Stimulated activated CD4-positive, alpha-beta T cell treated with anti-CD3 and anti-CD28 coated beads, Interleukin-4, amount 100 ng/mL, for 1 hour (primary cell): Measurements from ENCODE around the gene HOXA9.
A peak's percentile ranks its signal among the peaks of the same experiment; 100 is the strongest.

ENCODE experiments used
- DNase-seq: peaks from one replicate; pipeline ENCODE4 v3.0.0-alpha.2; 2020

HOXA9 gene

GRCh38 chr7:27151931-27152815 lies 13.2 kb downstream of the HOXA9 start, which contains the start of gene HOXA3:
HOXA3 (minus strand) TSS chr7:27152583; CDS start chr7:27110640, 41,943 bp downstream.
- DNase-seq, result no peak

DNA sequence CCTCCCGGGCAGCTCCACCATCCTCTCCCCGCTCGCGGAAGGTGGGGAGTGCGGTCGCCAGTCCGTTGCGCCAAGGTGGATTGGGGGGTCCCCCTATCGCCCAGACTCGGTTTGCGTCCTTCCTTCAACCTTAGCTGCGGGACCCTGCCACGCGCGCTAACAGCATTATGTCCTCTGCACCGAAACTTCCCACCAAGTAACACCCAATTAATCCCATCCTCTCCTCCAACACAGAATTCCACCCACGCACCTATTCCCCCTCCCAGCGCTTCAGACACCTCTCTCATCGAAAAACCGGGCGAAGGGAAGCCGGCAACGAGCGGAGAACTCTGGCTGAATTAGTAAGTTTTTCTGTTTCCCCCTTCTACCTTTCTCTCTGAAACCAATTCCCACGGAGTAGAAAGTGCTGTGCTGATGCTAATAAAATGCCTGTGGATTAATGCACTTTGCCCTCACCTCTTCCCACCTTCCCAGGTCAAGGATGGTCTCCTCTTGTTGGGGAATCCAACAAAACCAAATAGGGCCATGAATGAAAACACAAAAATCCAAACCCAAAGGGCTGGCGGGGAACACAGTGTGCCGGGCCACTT lies 13.9 kb downstream of the HOXA9 start:
- no peak for DNase-seq

DNA sequence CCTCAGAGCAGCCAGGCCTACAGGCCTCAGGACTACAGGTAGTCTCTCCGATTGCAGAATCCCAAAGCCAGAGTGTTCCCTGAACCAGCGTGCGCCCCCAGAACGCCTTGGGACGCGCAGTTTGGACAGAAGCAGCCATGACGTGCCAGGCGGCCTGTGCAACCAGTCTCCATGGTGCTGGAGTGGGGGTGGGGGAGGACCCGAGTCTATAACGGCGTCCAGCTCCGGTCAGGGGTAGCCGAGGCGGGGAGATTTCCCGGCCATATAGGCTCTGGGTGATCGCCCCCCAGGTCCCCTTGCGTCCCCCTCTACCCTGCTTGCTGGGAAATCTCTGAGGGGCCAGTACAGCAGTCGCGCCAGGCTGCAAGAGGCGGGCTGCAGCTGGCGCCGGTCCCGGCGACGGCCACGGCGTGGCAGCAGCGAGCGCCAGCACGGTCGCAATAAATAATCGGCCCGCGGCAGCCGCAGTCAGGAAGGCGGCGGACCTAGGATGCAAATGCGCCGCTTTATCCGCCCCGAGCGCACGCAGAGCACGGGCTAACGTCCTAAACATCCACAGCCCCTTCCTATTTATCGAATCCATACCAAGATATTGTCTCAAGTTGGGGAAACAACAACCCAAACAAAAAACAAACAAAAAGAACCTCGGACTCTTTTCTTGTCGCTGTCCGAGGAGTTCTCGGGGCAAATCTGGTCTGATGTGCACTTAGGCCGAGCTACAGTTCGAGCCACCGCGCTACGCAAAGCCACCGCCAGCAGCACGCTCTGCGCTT lies 14.6 kb downstream of the HOXA9 start:
- DNase-seq, result peak; percentile 71

- no peak for DNase-seq
These were observed 15.3 kb downstream of the HOXA9 start for GRCh38 chr7:27149842-27150567.

DNA sequence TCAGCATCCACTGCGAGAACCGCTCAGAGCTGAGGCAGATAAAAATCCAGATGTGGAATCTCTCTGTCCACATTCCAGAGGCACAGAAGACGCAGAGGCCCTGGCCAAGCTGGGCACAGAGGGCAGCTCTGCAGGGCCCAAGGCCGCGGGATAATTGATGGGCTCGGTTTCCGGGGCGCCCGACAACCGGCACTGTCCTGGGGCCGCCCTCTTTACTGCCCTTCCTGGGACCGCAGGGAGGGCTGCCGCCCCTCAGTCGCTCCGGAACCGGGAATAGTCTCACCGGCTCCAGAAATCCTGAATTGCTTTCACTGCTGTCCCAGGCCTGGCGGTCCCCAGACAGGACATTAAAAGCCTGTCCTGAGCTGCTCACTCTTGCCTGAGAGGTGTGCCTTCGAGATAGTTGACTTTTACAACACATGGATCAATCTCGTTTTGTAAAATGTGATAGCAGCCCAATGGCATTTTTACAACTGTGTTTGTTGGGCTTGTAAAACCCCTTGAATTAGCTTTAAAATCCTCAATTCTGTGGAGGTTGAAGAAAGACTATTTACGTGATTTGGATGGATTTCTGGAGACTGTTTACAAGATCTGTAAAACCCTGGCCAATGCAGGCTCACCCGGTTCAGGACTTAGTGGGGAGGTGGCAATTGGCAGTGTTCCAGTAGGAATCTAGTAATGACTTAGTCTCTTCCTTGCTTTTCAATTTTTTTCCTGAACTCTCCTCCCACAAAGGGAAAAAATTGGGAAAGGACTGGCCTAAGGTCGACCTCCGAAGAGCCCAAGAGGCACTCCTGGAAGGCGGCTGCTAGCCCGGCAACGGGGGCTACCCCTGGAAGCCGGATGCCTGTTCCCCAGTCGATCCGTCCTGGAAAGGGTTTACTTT lies 16.3 kb downstream of the HOXA9 start:
- no peak for DNase-seq

GRCh38 chr7:27148031-27148755 lies 17.1 kb downstream of the HOXA9 start:
- no peak for DNase-seq

DNA sequence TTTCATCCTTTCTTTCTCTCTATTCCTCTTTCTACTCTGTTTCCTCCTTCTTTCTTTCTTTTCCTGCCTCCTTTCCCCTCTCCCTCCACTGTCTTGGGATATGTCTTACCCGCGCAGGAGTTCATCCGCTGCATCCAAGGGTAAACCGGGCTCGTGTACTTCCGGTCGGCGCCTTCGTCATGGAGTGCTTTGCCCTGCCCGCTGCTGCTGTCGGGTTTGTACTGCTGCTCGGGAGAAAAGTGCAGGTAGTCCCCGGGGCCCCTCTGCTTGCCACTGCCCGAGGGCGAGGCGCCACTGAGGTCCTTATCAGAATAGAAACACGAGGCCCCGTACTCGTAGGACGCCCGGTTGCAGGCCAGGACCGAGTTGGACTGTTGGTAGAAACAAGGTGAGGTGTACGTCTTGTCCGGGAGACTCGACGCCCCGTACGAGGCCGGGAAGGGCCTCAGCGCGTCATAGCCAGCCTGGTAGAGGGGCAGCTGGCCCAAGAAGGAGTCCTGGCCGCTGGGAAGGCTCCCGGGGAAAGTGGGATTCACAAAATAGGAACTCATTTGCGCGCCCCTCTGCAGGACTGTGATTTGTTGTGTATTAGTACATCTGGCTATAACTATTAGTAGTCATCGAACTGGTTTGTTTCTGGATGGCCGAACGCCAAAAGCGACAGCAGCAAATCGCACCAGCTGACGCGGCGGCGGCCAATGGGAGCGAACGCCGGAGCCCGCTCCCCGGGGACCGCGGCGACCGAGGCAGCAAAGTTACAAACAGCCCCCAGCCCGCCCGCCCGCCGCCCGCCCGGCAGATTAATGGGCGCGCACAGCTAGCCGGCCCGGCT lies 17.9 kb downstream of the HOXA9 start, which contains the start of gene HOXA6:
Gene HOXA6, minus strand, starts transcription at position 576 of the 832 bp plus-strand sequence. Its CDS starts 25 bp downstream, at position 551.
- no peak for DNase-seq

DNA sequence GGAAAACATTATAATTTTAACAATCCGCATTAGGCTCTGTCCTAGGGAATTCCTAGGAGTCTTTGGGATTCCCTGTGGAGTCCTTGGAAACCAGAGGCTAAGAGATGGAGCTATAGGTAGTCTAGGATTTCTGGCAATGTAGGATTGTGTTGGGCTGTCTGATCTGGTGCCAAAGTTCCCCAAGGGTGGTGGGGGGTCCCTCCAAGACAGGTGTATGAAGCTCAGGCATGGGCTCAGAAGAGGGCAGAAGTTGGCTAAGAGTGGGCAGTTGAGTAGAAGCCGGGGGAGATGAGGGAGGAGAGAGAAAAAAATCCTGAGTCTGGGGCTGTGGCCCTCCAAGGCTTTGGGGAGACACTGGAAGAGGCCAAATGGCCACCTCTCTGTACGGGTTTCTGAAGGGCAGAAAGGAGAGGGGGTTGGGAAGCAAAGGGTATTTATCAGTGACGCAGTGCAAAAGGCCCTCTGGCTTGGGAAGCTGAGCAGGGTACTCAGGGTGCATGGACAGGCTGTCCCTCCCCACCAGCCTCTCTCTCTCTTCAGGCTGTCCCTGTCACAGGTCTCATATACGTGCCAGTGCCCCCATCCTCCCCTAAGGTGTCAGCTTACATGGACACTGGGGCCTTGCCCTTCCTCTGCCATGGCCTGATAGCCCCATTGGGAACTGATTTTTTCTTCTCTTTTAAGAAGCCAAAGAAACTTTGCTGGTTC lies 18.7 kb downstream of the HOXA9 start:
- no peak for DNase-seq

DNA sequence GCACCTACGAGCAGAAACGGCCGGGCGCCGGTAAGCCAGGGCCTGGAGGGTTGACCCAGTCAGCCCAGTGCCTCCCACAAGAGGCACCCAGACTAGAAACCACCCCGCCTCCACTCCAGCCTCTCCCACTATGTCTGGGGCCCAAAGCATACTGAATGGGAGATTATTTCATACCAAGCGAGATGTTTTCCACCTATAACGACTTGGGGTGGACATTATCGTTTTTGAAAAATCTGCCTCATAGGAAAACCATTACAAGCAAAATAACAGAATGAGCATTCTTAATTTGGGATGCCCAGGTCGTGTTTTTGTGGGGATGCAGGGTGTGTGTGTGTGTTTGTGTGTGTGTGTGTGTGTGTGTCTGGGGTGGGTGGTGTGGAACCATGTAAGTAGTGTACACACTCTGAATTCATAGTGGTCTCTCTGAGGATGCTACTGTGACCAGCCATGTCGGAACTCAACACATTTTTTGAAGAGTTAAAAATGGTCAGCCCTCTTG lies 19.4 kb downstream of the HOXA9 start:
- DNase-seq, result no peak

- no peak for DNase-seq
These were observed 20.0 kb downstream of the HOXA9 start for GRCh38 chr7:27145165-27145913.

DNA sequence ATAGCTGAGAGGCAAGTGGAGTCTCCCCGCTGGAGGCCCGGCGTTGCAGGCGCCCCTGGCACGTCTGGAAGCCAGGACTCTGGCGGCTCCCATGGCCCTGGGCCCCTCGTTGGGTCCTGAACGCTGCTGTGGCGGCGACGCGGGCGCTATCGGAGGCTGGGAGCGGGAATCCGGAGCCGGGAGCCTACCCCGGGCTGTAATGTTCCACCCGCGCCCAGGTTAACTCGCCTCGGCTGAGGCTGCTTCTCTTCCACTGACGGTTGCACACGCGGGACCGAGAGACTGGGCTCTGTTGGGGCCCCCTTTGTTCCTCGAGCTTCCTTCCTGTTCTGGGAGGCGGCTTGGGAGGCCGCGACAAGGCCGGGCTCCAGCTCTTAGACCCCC lies 20.6 kb downstream of the HOXA9 start:
- no peak for DNase-seq

GRCh38 chr7:27143950-27144780 lies 21.2 kb downstream of the HOXA9 start:
- no peak for DNase-seq

GRCh38 chr7:27143023-27143949 lies 22.1 kb downstream of the HOXA9 start, which contains the start of gene HOXA5:
HOXA5 (minus strand) TSS chr7:27143681; CDS start chr7:27143607, 74 bp downstream.
- DNase-seq, result no peak

DNA sequence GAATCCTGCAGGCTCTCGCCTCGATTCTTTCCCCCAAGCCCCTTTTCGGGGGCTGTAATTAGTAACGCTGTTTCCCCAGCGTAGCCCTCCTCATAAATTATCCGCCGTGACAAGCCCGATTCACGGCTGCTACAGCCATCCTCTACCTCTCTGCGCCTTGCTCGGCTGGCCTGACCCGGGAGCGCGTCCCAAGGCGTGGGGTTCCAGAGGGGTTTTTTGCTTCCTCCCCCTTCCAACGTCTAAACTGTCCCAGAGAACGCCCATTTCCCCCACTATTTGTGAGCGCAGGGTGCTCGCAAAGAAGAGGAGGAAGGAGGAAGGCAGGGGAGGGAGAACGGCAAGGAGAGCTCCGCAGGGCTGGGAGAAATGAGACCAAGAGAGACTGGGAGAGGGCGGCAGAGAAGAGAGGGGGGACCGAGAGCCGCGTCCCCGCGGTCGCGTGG lies 22.7 kb downstream of the HOXA9 start:
- no peak for DNase-seq

- DNase-seq, result no peak
These were observed 23.3 kb downstream of the HOXA9 start for GRCh38 chr7:27141923-27142579.
